Right lobe of liver (tissue), 6 donors: ENCODE data around the gene INO80B. TPM values are rescaled to one million over a fixed set of nuclear protein-coding genes. Genes with fewer than 3 reads are reported as not detected.

Experiments used
- ATAC-seq, 4 donors: fragments of 200-7000 bp; cut with Tn5 transposase; one replicate each; pipeline ENCODE4 v1.9.1; 2020; ENCODE audit warnings: mild to moderate bottlenecking in 4 of 4, moderate library complexity in 4 of 4
- DNase-seq, 3 donors: peaks; one replicate each; pipeline ENCODE4 v3.0.0-alpha.2; 2020
- H3K27ac ChIP-seq, 3 donors: fragments of 200-600 bp; one replicate each; pipeline ENCODE4 v1.8.0; 2022
- H3K27me3 ChIP-seq, 2 donors: fragments of 200-600 bp; one replicate each; pipeline ENCODE4 v1.8.0; 2022
- H3K36me3 ChIP-seq, 4 donors: fragments of 200-600 bp; sonication (generic) in 1 of 4; one replicate each; pipeline versions ENCODE4 v1.5.1 to v1.8.0; 2017 to 2022; ENCODE audit warnings: control low read depth in 1 of 4
- H3K4me1 ChIP-seq, 4 donors: fragments of 200-600 bp; sonication (generic) in 1 of 4; one replicate each; pipeline versions ENCODE4 v1.5.1 to v1.8.0; 2017 to 2022; ENCODE audit warnings: control low read depth in 1 of 4
- H3K4me3 ChIP-seq, 3 donors: fragments of 200-600 bp; one replicate each; pipeline ENCODE4 v1.8.0; 2022
- H3K9me3 ChIP-seq, 4 donors: fragments of 200-600 bp; sonication (generic) in 1 of 4; one replicate each; pipeline versions ENCODE4 v1.5.1 to v1.8.0; 2017 to 2022; ENCODE audit warnings: control low read depth in 1 of 4
- CTCF ChIP-seq, 4 donors: fragments of 200-600 bp in 3 of 4; fragments of 450-650 bp in 1 of 4; IDR thresholded peaks; one replicate each; pipeline versions ENCODE4 v1.5.1 to v1.8.0; 2016 to 2022; ENCODE audit warnings: antibody characterized with exemption in 4 of 4, mild to moderate bottlenecking in 2 of 4
- POLR2A ChIP-seq: fragments of 450-650 bp; IDR thresholded peaks from one replicate; pipeline ENCODE4 v1.6.1; 2017; ENCODE audit warnings: antibody characterized with exemption, mild to moderate bottlenecking
- WGBS: methylation state at CpG from one replicate; pipeline ENCODE4 v1.1.6; 2018; ENCODE audit warnings: low coverage, low lambda C conversion rate; ENCODE audit not compliant: insufficient coverage; ENCODE audit errors: missing lambda C conversion rate; 5-methylcytosine and 5-hydroxymethylcytosine counted together
- intact Hi-C, 2 donors: fragments of 100-400 bp; cut with DNase I; formaldehyde crosslinking; loops; one replicate each; pipeline versions ENCODE4 v1.11.2 to v1.14.1; 2022
- total RNA-seq, 6 experiments: library from RNA; depleted of rRNA in 2 of 6; stranded (reverse); fragments of >200 nt in 2 of 6; fragmentation: NEBNext Ultra II Directional in 3 of 6; extraction: Animal tissue kit (Norgen Biotek cat#: 25700) in 3 of 6; gene quantifications; one replicate each; pipeline versions ENCODE4 v1.1.0 to v1.2.4, GENCODE V29; 2016 to 2023
- donor health status: DM: no; HTN: yes; CAD: no.
- donor health status: DM: no; HTN: no; CAD: no.
- donor health status: DM: no; HTN: no; CAD: no.
- donor health status: DM: no; HTN: yes; CAD: no.
- donor health status: DM: no; HTN: yes; CAD: no.

Gene INO80B
- total RNA-seq, 6 experiments from 2014 or later = 3.4 to 20.3 (median 18.8) TPM

DNA sequence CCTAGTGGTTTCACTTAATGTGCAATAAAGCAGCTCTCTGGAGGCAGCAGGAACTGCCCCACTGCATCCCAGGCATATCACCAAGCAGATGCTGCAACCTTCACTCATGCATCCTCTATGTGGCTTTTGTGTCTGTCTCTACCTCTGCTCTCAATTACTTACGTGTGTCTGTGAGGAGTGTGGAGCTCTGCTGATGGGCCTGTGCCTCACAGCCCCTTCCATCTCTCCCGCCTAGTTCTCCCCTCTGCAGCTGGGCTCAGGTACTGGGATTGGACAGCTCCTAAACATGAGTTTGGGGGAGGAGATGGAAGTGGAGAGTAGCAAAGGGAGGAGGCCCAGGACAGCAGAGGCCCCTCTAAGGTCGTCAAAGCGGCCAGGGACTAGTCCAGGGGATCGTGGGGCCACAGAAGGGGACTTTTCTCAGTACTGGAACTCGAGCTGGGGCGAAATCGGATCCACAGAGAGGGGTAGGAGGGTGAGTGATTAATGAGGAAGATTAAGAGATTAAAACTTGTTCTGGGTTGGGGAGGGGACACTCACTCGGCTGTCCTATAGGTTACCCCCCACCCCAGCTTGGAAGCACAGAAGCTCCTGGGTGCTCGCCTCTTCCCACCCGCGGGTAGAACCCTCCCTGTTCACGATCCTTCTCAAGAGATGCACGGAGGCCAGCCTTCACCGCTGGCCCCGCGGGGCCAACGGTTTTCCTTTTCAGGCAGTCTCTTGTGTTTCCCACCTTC lies 46.6 kb downstream of the INO80B start:
- no peak for TF ChIP-seq CTCF (IDR thresholded peaks at IDR 0.05)
- TF ChIP-seq POLR2A = no peak
- WGBS = 39% methylated on average over 14 of the region's 18 CpGs
- Histone ChIP-seq H3K9me3 (no peaks in the 10 kb centered on the region), H3K36me3 (no peaks in the 10 kb centered on the region), H3K4me1 (peaks cover 0 to 75% (median 25%) of the 10 kb centered on the region in 4 donors), H3K27ac (peak overlapping the region in 2 of 3 donors; percentile 93), H3K27me3 (no peaks in the 10 kb centered on the region), H3K4me3 (peak overlapping the region; percentile 60 to 84 (median 82))
- ATAC-seq (no peak), DNase-seq (no peak)
- intact Hi-C loops = no loop called here

DNA sequence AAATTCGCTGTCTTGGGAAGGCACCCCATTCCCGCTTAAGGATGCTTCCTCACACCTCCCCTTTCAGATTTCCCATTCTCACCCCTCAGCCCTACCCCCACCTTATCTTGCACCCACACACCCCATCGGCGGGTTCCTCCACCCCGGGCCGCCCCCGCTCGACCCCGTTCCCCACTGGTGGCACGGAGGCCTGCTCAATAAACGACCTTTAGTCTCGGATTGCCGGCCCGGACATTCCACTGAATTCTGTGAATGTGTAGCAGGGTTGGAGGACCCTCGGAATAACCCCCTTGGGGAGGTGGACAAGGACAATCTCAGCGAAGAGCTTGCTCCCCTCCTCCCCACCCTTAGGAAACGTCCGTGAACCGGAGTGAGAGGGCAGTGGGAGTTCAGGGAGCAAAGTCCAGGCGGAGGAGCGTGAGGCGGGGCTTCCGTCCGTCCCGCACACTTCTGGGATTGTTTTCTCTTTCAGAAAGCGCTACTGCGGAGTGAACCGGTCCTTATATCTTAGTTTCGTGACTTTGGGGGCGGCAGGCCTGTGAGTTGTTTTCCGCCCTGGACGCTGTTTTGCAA lies 47.3 kb downstream of the INO80B start:
- Histone ChIP-seq H3K27ac (peak overlapping the region; percentile 66 to 93 (median 93)), H3K4me1 (peaks cover 0 to 71% (median 25%) of the 10 kb centered on the region in 4 donors), H3K36me3 (no peaks in the 10 kb centered on the region), H3K9me3 (no peaks in the 10 kb centered on the region), H3K27me3 (no peaks in the 10 kb centered on the region), H3K4me3 (peak overlapping the region; percentile 60 to 84 (median 82))
- intact Hi-C loops = no loop called here
- TF ChIP-seq CTCF (IDR thresholded peaks at IDR 0.05) (no peak), POLR2A (no peak)
- peak; percentile 54 to 69 (median 60) for ATAC-seq
- 4% methylated on average over 20 of the region's 32 CpGs for WGBS
- peak; percentile 73 to 87 (median 85) for DNase-seq

DNA sequence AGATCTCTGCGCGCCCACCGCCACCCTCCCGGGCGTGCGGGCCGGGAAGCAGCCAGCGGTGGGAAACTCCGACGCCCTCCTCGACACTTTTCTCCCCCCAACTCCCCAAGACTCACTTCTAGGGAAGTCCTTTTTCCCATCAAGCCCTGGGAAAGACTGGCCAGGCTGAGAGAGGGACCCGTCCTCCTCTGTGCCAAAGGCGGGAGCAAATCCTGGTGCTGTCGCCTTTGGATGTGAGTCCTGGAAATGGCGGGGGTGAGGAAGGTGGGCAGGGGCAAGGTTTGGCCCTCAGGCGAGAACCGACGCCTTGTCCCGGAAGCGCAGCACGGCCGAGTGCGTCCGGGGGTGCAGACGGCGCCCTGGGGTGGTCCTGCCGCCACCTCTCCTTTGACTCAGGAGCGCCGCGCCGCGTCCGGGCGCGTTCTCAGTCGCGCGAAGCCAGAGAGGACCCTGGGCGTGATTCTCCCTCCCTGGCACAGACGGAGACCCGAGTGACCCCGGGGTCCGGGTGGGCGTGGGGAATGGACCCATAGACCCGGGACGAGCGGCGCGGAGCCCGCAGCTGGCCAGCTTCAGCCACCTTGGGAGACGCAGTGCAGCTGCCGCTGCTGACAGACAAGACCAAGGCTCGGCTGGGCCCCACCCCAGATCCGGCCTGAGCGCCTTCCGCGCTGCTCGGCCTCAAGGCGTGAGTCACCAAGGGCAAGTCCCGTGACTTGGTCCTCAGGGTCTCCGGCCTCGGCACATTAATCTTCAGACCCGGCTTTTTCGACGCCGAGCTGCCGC lies 48.0 kb downstream of the INO80B start:
- Histone ChIP-seq H3K4me3 (peak overlapping the region; percentile 60 to 84 (median 82)), H3K36me3 (no peaks in the 10 kb centered on the region), H3K27me3 (no peaks in the 10 kb centered on the region), H3K9me3 (no peaks in the 10 kb centered on the region), H3K4me1 (peaks cover 0 to 64% (median 22%) of the 10 kb centered on the region in 4 donors), H3K27ac (peak overlapping the region; percentile 66 to 93 (median 93))
- ATAC-seq = peak; percentile 39 to 55 (median 44)
- TF ChIP-seq CTCF (IDR thresholded peaks at IDR 0.05) = peak in 3 of 4 donors; percentile 39 to 54 (median 44)
- TF ChIP-seq POLR2A = peak; percentile 49
- intact Hi-C loops = no loop called here
- WGBS = 0% methylated on average over 8 of the region's 67 CpGs
- DNase-seq = peak; percentile 72 to 85 (median 80)

- H3K4me1 ChIP-seq = peaks cover 0 to 55% (median 19%) of the 10 kb centered on the region in 4 donors
Measured at GRCh38 chr2:74503506-74504475, 48.9 kb downstream of the INO80B start.

More at GRCh38 chr2:74503506-74504475, 48.9 kb downstream of the INO80B start:
- 27% methylated on average over 18 of the region's 45 CpGs for WGBS
- peak in 1 of 3 donors; percentile 65 for DNase-seq
- Histone ChIP-seq H3K9me3 (no peaks in the 10 kb centered on the region), H3K36me3 (no peaks in the 10 kb centered on the region), H3K27ac (peak overlapping the region; percentile 66 to 93 (median 93)), H3K27me3 (no peaks in the 10 kb centered on the region), H3K4me3 (peak overlapping the region; percentile 60 to 84 (median 82))
- ATAC-seq = no peak
- intact Hi-C loops = no loop called here
- no peak for TF ChIP-seq POLR2A
- no peak for TF ChIP-seq CTCF (IDR thresholded peaks at IDR 0.05)
